ENCODE measurements around the gene FOLR1. TPM values are rescaled to one million over a fixed set of nuclear protein-coding genes. Genes with fewer than 3 reads are reported as not detected.
A peak's percentile ranks its signal among the peaks of the same experiment; 100 is the strongest.

The FOLR1 gene
- total RNA-seq, 4 donors from 2014 or later = 0.38 to 7.6 (median 1.5) TPM; not detected in 1

DNA sequence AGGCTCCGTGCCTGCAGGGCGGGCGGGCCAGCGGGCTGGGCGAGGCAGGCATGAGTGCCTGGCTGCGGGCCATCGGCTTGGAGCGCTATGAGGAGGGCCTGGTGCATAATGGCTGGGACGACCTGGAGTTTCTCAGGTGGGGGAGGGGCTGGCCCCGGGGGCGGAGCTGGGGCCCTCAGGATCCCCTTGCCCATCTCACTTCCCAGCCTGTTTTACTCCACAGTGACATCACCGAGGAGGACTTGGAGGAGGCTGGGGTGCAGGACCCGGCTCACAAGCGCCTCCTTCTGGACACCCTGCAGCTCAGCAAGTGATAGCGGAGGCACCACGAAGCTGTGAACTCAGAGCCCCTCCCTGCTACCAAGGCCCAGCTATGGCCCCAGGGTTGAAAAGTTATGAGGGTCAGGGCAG is 46.1 kb downstream of the FOLR1 start:
- Histone ChIP-seq H3K4me1 (peaks cover 21 to 62% (median 25%) of the 10 kb centered on the region in 3 donors), H3K27me3 (peaks cover 0 to 36% (median 6%) of the 10 kb centered on the region in 4 donors), H3K4me3 (no peak overlapping the region), H3K9me3 (no peaks in the 10 kb centered on the region), H3K27ac (peak overlapping the region in 2 of 4 donors; percentile 16 to 28), H3K36me3 (peaks cover 22 to 56% (median 25%) of the 10 kb centered on the region in 3 donors)
- TF ChIP-seq, protein P1, sequence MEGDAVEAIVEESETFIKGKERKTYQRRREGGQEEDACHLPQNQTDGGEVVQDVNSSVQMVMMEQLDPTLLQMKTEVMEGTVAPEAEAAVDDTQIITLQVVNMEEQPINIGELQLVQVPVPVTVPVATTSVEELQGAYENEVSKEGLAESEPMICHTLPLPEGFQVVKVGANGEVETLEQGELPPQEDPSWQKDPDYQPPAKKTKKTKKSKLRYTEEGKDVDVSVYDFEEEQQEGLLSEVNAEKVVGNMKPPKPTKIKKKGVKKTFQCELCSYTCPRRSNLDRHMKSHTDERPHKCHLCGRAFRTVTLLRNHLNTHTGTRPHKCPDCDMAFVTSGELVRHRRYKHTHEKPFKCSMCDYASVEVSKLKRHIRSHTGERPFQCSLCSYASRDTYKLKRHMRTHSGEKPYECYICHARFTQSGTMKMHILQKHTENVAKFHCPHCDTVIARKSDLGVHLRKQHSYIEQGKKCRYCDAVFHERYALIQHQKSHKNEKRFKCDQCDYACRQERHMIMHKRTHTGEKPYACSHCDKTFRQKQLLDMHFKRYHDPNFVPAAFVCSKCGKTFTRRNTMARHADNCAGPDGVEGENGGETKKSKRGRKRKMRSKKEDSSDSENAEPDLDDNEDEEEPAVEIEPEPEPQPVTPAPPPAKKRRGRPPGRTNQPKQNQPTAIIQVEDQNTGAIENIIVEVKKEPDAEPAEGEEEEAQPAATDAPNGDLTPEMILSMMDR (IDR thresholded peaks at IDR 0.05) = peak; percentile 46 to 77 (median 54)
- TF ChIP-seq POLR2A (IDR thresholded peaks at IDR 0.05) = no peak
- WGBS, 2 donors = 32 to 64% methylated on average over 3 to 4 of the region's 16 CpGs
- intact Hi-C loops (cut with DNase I) = no loop called here
- no peak for DNase-seq

DNA sequence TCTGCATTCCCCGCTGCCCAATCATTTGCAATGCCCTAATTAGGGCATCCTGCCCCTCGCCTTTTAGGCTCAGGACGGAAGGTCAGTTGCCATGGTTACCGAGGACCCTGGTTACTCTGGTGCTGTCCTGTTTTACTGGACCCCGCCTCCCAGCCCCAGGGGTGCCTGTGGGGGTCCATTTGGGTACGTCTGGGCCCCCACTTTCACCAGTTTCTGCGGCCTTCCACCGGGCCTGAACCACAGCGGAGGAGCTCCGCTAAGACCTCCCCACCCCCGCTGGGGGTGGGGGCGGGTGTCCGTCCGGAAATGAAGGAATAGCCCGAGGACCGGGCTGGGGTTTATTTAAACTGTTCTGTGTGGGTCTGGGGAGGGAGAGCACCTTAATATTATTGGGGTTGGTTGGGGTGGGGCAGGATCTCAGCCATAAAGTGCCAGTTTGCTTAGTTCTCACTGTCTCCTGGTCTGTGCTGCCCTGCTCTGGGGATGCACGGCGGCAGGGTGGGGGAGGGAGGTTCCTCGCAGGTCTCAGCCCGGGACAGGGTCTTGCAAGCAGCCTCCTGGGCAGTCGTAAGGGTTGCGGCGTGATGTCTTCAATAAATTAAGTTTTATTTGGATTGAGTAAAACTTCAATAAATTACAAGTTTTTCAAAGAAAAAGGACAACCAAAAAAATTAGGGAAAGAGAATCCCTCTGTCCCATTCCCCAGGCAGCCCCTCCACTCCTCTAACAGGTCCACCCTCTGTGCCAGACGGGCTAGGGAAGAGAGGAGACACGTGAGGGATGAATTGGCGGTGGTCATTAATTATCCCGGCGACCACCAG is 46.8 kb downstream of the FOLR1 start:
- H3K27ac ChIP-seq = peak overlapping the region; percentile 42 to 73 (median 55)
- 65 to 74% methylated on average over 10 to 11 of the region's 28 CpGs for WGBS, 2 donors

GRCh38 chr11:72239313-72239848 is 47.4 kb downstream of the FOLR1 start:
- peaks cover 8 to 50% (median 19%) of the 10 kb centered on the region in 4 donors for H3K27me3 ChIP-seq
- H3K4me3 ChIP-seq = peak overlapping the region; percentile 9 to 67 (median 38)
- peaks cover 29 to 70% (median 33%) of the 10 kb centered on the region in 3 donors for H3K4me1 ChIP-seq
- WGBS, 2 donors = 9 to 34% methylated on average over 7 to 10 of the region's 25 CpGs
- no peak for TF ChIP-seq POLR2A (IDR thresholded peaks at IDR 0.05)
- TF ChIP-seq, protein P1 (IDR thresholded peaks at IDR 0.05) = no peak
- no peak for DNase-seq
- intact Hi-C loops (cut with DNase I) = no loop called here
- no peaks in the 10 kb centered on the region for H3K9me3 ChIP-seq
- peaks cover 14 to 42% (median 17%) of the 10 kb centered on the region in 3 donors for H3K36me3 ChIP-seq
- H3K27ac ChIP-seq = peak overlapping the region; percentile 42 to 73 (median 55)

More for the DNA sequence above, 46.8 kb downstream of the FOLR1 start:
- Histone ChIP-seq H3K27me3 (peaks cover 2 to 43% (median 13%) of the 10 kb centered on the region in 4 donors), H3K4me3 (peak overlapping the region in 2 of 4 donors; percentile 45 to 67), H3K9me3 (no peaks in the 10 kb centered on the region), H3K4me1 (peaks cover 23 to 66% (median 26%) of the 10 kb centered on the region in 3 donors), H3K36me3 (peaks cover 17 to 49% (median 19%) of the 10 kb centered on the region in 3 donors)
- no peak for DNase-seq
- TF ChIP-seq, protein P1 (IDR thresholded peaks at IDR 0.05) = no peak
- TF ChIP-seq POLR2A (IDR thresholded peaks at IDR 0.05) = no peak
- intact Hi-C loops (cut with DNase I) = no loop called here

GRCh38 chr11:72239849-72240460 is 48.0 kb downstream of the FOLR1 start:
- H3K27me3 ChIP-seq = peaks cover 8 to 56% (median 25%) of the 10 kb centered on the region in 4 donors
- 13 to 18% methylated on average over 9 to 13 of the region's 69 CpGs for WGBS, 2 donors
- H3K9me3 ChIP-seq = no peaks in the 10 kb centered on the region
- peak overlapping the region; percentile 9 to 67 (median 38) for H3K4me3 ChIP-seq
- intact Hi-C loops (cut with DNase I) = no loop called here
- peak overlapping the region; percentile 42 to 73 (median 55) for H3K27ac ChIP-seq
- H3K4me1 ChIP-seq = peaks cover 32 to 76% (median 33%) of the 10 kb centered on the region in 3 donors
- TF ChIP-seq, protein P1 (IDR thresholded peaks at IDR 0.05) = peak in 3 of 6 experiments; percentile 33 to 40 (median 37)
- TF ChIP-seq POLR2A (IDR thresholded peaks at IDR 0.05) = no peak
- H3K36me3 ChIP-seq = peaks cover 14 to 36% (median 17%) of the 10 kb centered on the region in 3 donors
- no peak for DNase-seq
